Measurements from ENCODE around the gene WDR4.
"Not testable (repeated sequence)": the region's sequence is repeated elsewhere in the genome, so short reads cannot be mapped to it uniquely, and the experiment has no call there.

Gene WDR4

GRCh38 chr21:42887326-42887725 lies 8.0 kb upstream of the WDR4 start:
- Histone ChIP-seq H3K27ac (ENCODE audit: low read depth, low read length) (no peak overlapping the region), H2BK120ac (ENCODE audit: low read depth, low read length) (no peak overlapping the region), H2BK15ac (replicated peaks; ENCODE audit: low read depth) (no peak overlapping the region), H3K23ac (ENCODE audit: low read length) (no peak overlapping the region), H3K4me2 (ENCODE audit: low read length) (no peak overlapping the region), H3K4me3 (ENCODE audit: low read length) (no peak overlapping the region), H3K27me3 (ENCODE audit: insufficient read depth, low read length, poor library complexity) (no peaks in the 10 kb centered on the region), H3K4ac (ENCODE audit: low read depth, low read length) (no peak overlapping the region), H3K56ac (ENCODE audit: low read length) (no peak overlapping the region), H3K36me3 (ENCODE audit: control insufficient read depth, insufficient read depth, low read length) (no peaks in the 10 kb centered on the region), H3K4me1 (ENCODE audit: control insufficient read depth, low read depth, low read length) (no peaks in the 10 kb centered on the region), H3K79me1 (ENCODE audit: low read length) (no peaks in the 10 kb centered on the region), H2BK5ac (ENCODE audit: low read length) (no peak overlapping the region), H4K8ac (ENCODE audit: low read depth, low read length) (no peak overlapping the region), H2AK5ac (ENCODE audit: low read length) (no peak overlapping the region), H3K79me2 (ENCODE audit: control insufficient read depth, insufficient read depth, low read length) (no peaks in the 10 kb centered on the region), H3K18ac (ENCODE audit: low read length) (no peak overlapping the region), H4K5ac (ENCODE audit: low read length) (no peak overlapping the region), H3K9ac (ENCODE audit: low read length) (no peak overlapping the region)
- no CpG with 5 or more reads among the region's 5 CpGs for WGBS (ENCODE audit: extremely low coverage, insufficient coverage, low lambda C conversion rate)
- no peak for DNase-seq

DNA sequence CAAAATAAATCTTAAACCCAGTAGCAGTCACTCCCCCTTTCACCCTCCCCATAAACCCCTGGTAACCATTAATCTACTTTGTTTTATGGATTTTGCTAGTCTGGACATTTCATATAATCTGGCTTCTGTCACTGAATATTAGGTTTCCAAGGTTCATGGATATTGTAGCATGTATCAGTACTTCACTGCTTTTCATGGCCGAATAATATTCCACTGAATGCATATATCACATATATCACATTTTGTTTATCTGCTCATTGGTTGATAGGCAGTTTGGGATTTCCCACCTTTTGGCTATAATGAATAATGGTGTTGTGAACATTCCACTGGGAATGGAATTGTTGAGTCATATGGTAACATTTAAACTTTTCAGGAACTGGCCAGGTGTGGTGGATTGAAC lies 4.6 kb upstream of the WDR4 start:
- Histone ChIP-seq H2BK15ac (replicated peaks; ENCODE audit: low read depth) (no peak overlapping the region), H3K18ac (ENCODE audit: low read length) (no peak overlapping the region), H3K79me2 (ENCODE audit: control insufficient read depth, insufficient read depth, low read length) (no peaks in the 10 kb centered on the region), H3K56ac (ENCODE audit: low read length) (no peak overlapping the region), H3K4me2 (ENCODE audit: low read length) (no peak overlapping the region), H3K4me1 (ENCODE audit: control insufficient read depth, low read depth, low read length) (no peaks in the 10 kb centered on the region), H2BK120ac (ENCODE audit: low read depth, low read length) (no peak overlapping the region), H2AK5ac (ENCODE audit: low read length) (no peak overlapping the region), H3K23ac (ENCODE audit: low read length) (no peak overlapping the region), H3K4ac (ENCODE audit: low read depth, low read length) (no peak overlapping the region), H4K5ac (ENCODE audit: low read length) (no peak overlapping the region), H3K79me1 (ENCODE audit: low read length) (peaks cover 3% of the 10 kb centered on the region), H3K4me3 (ENCODE audit: low read length) (no peak overlapping the region), H3K27me3 (ENCODE audit: insufficient read depth, low read length, poor library complexity) (no peaks in the 10 kb centered on the region), H3K27ac (ENCODE audit: low read depth, low read length) (no peak overlapping the region), H2BK5ac (ENCODE audit: low read length) (no peak overlapping the region), H3K9ac (ENCODE audit: low read length) (no peak overlapping the region), H4K8ac (ENCODE audit: low read depth, low read length) (no peak overlapping the region), H3K36me3 (ENCODE audit: control insufficient read depth, insufficient read depth, low read length) (no peaks in the 10 kb centered on the region)
- no CpG with 5 or more reads among the region's 1 CpG for WGBS (ENCODE audit: extremely low coverage, insufficient coverage, low lambda C conversion rate)
- DNase-seq: no peak

GRCh38 chr21:42880352-42880751 lies 1.0 kb upstream of the WDR4 start:
- H2AK5ac ChIP-seq (ENCODE audit: low read length): no peak overlapping the region
- peaks cover 3% of the 10 kb centered on the region for H3K79me1 ChIP-seq (ENCODE audit: low read length)
- H4K5ac ChIP-seq (ENCODE audit: low read length): no peak overlapping the region
- no peak overlapping the region for H3K23ac ChIP-seq (ENCODE audit: low read length)
- no peak overlapping the region for H2BK15ac ChIP-seq (replicated peaks; ENCODE audit: low read depth)
- DNase-seq: no peak
- no peak overlapping the region for H2BK120ac ChIP-seq (ENCODE audit: low read depth, low read length)
- no peaks in the 10 kb centered on the region for H3K27me3 ChIP-seq (ENCODE audit: insufficient read depth, low read length, poor library complexity)
- peak overlapping the region; percentile 94 for H3K4me2 ChIP-seq (ENCODE audit: low read length)
- no peak overlapping the region for H2BK5ac ChIP-seq (ENCODE audit: low read length)
- no peaks in the 10 kb centered on the region for H3K4me1 ChIP-seq (ENCODE audit: control insufficient read depth, low read depth, low read length)
- H3K36me3 ChIP-seq (ENCODE audit: control insufficient read depth, insufficient read depth, low read length): peaks cover 2% of the 10 kb centered on the region
- peak overlapping the region; percentile 97 for H3K56ac ChIP-seq (ENCODE audit: low read length)
- H3K4ac ChIP-seq (ENCODE audit: low read depth, low read length): no peak overlapping the region
- H3K27ac ChIP-seq (ENCODE audit: low read depth, low read length): no peak overlapping the region
- peak overlapping the region; percentile 95 for H3K9ac ChIP-seq (ENCODE audit: low read length)
- H4K8ac ChIP-seq (ENCODE audit: low read depth, low read length): no peak overlapping the region
- no peak overlapping the region for H3K18ac ChIP-seq (ENCODE audit: low read length)
- H3K79me2 ChIP-seq (ENCODE audit: control insufficient read depth, insufficient read depth, low read length): peaks cover 23% of the 10 kb centered on the region
- WGBS (ENCODE audit: extremely low coverage, insufficient coverage, low lambda C conversion rate): no CpG with 5 or more reads among the region's 6 CpGs
- no peak overlapping the region for H3K4me3 ChIP-seq (ENCODE audit: low read length)

DNA sequence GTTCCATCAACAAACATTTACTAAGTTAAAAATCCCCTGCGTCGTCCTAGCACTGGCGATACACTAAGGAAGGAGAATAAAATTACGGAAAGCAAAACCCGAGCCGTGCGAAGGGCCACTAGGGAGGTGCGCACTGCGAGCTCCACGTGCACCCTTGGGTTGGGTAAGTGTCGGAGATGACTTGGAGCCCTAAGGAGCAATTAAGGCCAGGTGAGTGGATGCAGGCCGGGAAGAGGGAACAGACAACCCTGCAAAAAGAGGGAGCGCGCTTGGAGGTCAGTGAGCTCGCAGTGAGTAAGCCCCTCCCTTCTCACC lies 704 bp downstream of the WDR4 start:
- Histone ChIP-seq H3K4me2 (ENCODE audit: low read length) (peak overlapping the region; percentile 85), H3K79me2 (ENCODE audit: control insufficient read depth, insufficient read depth, low read length) (peaks cover 23% of the 10 kb centered on the region), H2AK5ac (ENCODE audit: low read length) (no peak overlapping the region), H4K5ac (ENCODE audit: low read length) (no peak overlapping the region), H2BK120ac (ENCODE audit: low read depth, low read length) (no peak overlapping the region), H3K36me3 (ENCODE audit: control insufficient read depth, insufficient read depth, low read length) (peaks cover 2% of the 10 kb centered on the region), H3K9ac (ENCODE audit: low read length) (peak overlapping the region; percentile 90), H3K79me1 (ENCODE audit: low read length) (peaks cover 3% of the 10 kb centered on the region), H3K4me3 (ENCODE audit: low read length) (peak overlapping the region; percentile 75), H3K27ac (ENCODE audit: low read depth, low read length) (peak overlapping the region; percentile 62), H3K18ac (ENCODE audit: low read length) (no peak overlapping the region), H3K4me1 (ENCODE audit: control insufficient read depth, low read depth, low read length) (no peaks in the 10 kb centered on the region), H3K56ac (ENCODE audit: low read length) (peak overlapping the region; percentile 90), H3K4ac (ENCODE audit: low read depth, low read length) (peak overlapping the region; percentile 88), H3K23ac (ENCODE audit: low read length) (no peak overlapping the region), H2BK5ac (ENCODE audit: low read length) (no peak overlapping the region), H4K8ac (ENCODE audit: low read depth, low read length) (no peak overlapping the region), H3K27me3 (ENCODE audit: insufficient read depth, low read length, poor library complexity) (no peaks in the 10 kb centered on the region), H2BK15ac (replicated peaks; ENCODE audit: low read depth) (no peak overlapping the region)
- no CpG with 5 or more reads among the region's 15 CpGs for WGBS (ENCODE audit: extremely low coverage, insufficient coverage, low lambda C conversion rate)
- no peak for DNase-seq

- H3K4me2 ChIP-seq (ENCODE audit: low read length); H3K27me3 ChIP-seq (ENCODE audit: insufficient read depth, low read length, poor library complexity); H2AK5ac ChIP-seq (ENCODE audit: low read length); H4K8ac ChIP-seq (ENCODE audit: low read depth, low read length); H3K56ac ChIP-seq (ENCODE audit: low read length); H3K4me1 ChIP-seq (ENCODE audit: control insufficient read depth, low read depth, low read length); H3K9ac ChIP-seq (ENCODE audit: low read length); H3K18ac ChIP-seq (ENCODE audit: low read length); H3K27ac ChIP-seq (ENCODE audit: low read depth, low read length); H4K5ac ChIP-seq (ENCODE audit: low read length); H3K4ac ChIP-seq (ENCODE audit: low read depth, low read length); H3K4me3 ChIP-seq (ENCODE audit: low read length); H2BK15ac ChIP-seq (replicated peaks; ENCODE audit: low read depth); H2BK5ac ChIP-seq (ENCODE audit: low read length); H2BK120ac ChIP-seq (ENCODE audit: low read depth, low read length); DNase-seq; H3K23ac ChIP-seq (ENCODE audit: low read length): not testable (repeated sequence)
- no CpG with 5 or more reads among the region's 10 CpGs for WGBS (ENCODE audit: extremely low coverage, insufficient coverage, low lambda C conversion rate)
- peaks cover 11% of the 10 kb centered on the region for H3K79me1 ChIP-seq (ENCODE audit: low read length)
- peaks cover 16% of the 10 kb centered on the region for H3K36me3 ChIP-seq (ENCODE audit: control insufficient read depth, insufficient read depth, low read length)
- peaks cover 37% of the 10 kb centered on the region for H3K79me2 ChIP-seq (ENCODE audit: control insufficient read depth, insufficient read depth, low read length)
These were observed 3.5 kb downstream of the WDR4 start for GRCh38 chr21:42875811-42876210.

GRCh38 chr21:42873096-42873495 lies 6.2 kb downstream of the WDR4 start:
- Histone ChIP-seq H2BK120ac (ENCODE audit: low read depth, low read length) (no peak overlapping the region), H3K9ac (ENCODE audit: low read length) (no peak overlapping the region), H4K5ac (ENCODE audit: low read length) (no peak overlapping the region), H3K18ac (ENCODE audit: low read length) (no peak overlapping the region), H3K4me2 (ENCODE audit: low read length) (no peak overlapping the region), H3K27ac (ENCODE audit: low read depth, low read length) (no peak overlapping the region), H3K27me3 (ENCODE audit: insufficient read depth, low read length, poor library complexity) (no peaks in the 10 kb centered on the region), H3K36me3 (ENCODE audit: control insufficient read depth, insufficient read depth, low read length) (peaks cover 28% of the 10 kb centered on the region), H2BK5ac (ENCODE audit: low read length) (no peak overlapping the region), H2AK5ac (ENCODE audit: low read length) (no peak overlapping the region), H3K4me3 (ENCODE audit: low read length) (no peak overlapping the region), H3K79me1 (ENCODE audit: low read length) (peaks cover 16% of the 10 kb centered on the region), H3K4ac (ENCODE audit: low read depth, low read length) (no peak overlapping the region), H4K8ac (ENCODE audit: low read depth, low read length) (no peak overlapping the region), H2BK15ac (replicated peaks; ENCODE audit: low read depth) (no peak overlapping the region), H3K23ac (ENCODE audit: low read length) (no peak overlapping the region), H3K56ac (ENCODE audit: low read length) (no peak overlapping the region), H3K79me2 (ENCODE audit: control insufficient read depth, insufficient read depth, low read length) (peaks cover 50% of the 10 kb centered on the region), H3K4me1 (ENCODE audit: control insufficient read depth, low read depth, low read length) (no peaks in the 10 kb centered on the region)
- no peak for DNase-seq
- WGBS (ENCODE audit: extremely low coverage, insufficient coverage, low lambda C conversion rate): no CpG with 5 or more reads among the region's 7 CpGs

Data from mesendoderm (in vitro differentiated cells).